Measurements from ENCODE around the gene POLN.

Gene POLN

DNA sequence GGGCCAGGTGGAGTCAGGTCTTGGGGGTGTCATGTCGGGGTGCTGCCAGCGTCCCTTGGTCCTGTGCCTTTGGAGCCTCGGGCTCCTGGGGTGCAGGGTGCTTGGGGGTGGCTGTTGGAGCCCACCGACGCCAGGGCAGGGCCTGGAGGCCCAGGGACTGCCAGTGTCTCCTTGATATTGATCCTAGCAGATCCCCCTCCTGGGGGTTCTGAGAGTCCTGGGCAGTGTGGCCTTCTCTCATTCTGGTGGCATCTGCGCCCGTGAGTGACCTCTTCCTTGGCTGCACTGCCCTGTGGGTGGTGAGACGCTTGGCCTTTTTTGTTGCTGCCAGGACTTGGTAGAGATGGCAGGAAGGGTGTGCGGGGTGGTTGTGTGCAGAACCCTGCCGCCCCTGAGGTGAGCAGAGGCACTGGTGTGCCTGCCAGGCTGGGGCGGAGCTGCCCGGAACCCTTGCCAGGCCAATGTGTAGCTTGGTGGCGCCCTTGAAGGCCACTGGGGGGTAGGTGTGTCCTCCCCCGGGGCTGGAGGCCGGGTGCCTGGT is 175.8 kb downstream of the POLN start:
- in situ Hi-C loops (cut with HindIII; ENCODE audit: low pct_ligation_motif_present, low sequenced_read_pairs): no loop called here
- H3K36me3 ChIP-seq (replicated peaks): no peaks in the 10 kb centered on the region

GRCh38 chr4:2065106-2065930 is 176.6 kb downstream of the POLN start:
- Histone ChIP-seq H3K27me3 (replicated peaks) (peaks cover 7% of the 10 kb centered on the region), H3K36me3 (replicated peaks) (no peaks in the 10 kb centered on the region), H3K4me3 (ENCODE audit: low read depth, low read length) (no peak overlapping the region), H3K27ac (no peak overlapping the region)
- DNase-seq: no peak
- TF ChIP-seq, protein P1, sequence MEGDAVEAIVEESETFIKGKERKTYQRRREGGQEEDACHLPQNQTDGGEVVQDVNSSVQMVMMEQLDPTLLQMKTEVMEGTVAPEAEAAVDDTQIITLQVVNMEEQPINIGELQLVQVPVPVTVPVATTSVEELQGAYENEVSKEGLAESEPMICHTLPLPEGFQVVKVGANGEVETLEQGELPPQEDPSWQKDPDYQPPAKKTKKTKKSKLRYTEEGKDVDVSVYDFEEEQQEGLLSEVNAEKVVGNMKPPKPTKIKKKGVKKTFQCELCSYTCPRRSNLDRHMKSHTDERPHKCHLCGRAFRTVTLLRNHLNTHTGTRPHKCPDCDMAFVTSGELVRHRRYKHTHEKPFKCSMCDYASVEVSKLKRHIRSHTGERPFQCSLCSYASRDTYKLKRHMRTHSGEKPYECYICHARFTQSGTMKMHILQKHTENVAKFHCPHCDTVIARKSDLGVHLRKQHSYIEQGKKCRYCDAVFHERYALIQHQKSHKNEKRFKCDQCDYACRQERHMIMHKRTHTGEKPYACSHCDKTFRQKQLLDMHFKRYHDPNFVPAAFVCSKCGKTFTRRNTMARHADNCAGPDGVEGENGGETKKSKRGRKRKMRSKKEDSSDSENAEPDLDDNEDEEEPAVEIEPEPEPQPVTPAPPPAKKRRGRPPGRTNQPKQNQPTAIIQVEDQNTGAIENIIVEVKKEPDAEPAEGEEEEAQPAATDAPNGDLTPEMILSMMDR (IDR thresholded peaks at IDR 0.05; ENCODE audit: low read depth, low read length, missing control alignments): no peak
- in situ Hi-C loops (cut with HindIII; ENCODE audit: low pct_ligation_motif_present, low sequenced_read_pairs): no loop called here

More for the DNA sequence above, 175.8 kb downstream of the POLN start:
- Histone ChIP-seq H3K27ac (no peak overlapping the region), H3K27me3 (replicated peaks) (peaks cover 1% of the 10 kb centered on the region), H3K4me3 (ENCODE audit: low read depth, low read length) (no peak overlapping the region)
- TF ChIP-seq, protein P1 (IDR thresholded peaks at IDR 0.05; ENCODE audit: low read depth, low read length, missing control alignments): no peak
- DNase-seq: no peak

- no peak for DNase-seq
Measured at GRCh38 chr4:2064276-2064991, 177.5 kb downstream of the POLN start.

GRCh38 chr4:2063557-2064275 is 178.2 kb downstream of the POLN start:
- no peak overlapping the region for H3K27ac ChIP-seq
- H3K36me3 ChIP-seq (replicated peaks): no peaks in the 10 kb centered on the region
- TF ChIP-seq, protein P1 (IDR thresholded peaks at IDR 0.05; ENCODE audit: low read depth, low read length, missing control alignments): no peak
- no peak overlapping the region for H3K4me3 ChIP-seq (ENCODE audit: low read depth, low read length)
- DNase-seq: no peak
- in situ Hi-C loops (cut with HindIII; ENCODE audit: low pct_ligation_motif_present, low sequenced_read_pairs): no loop called here
- peaks cover 14% of the 10 kb centered on the region for H3K27me3 ChIP-seq (replicated peaks)

More at GRCh38 chr4:2064276-2064991, 177.5 kb downstream of the POLN start:
- in situ Hi-C loops (cut with HindIII; ENCODE audit: low pct_ligation_motif_present, low sequenced_read_pairs): no loop called here
- no peaks in the 10 kb centered on the region for H3K36me3 ChIP-seq (replicated peaks)
- TF ChIP-seq, protein P1 (IDR thresholded peaks at IDR 0.05; ENCODE audit: low read depth, low read length, missing control alignments): no peak
- no peak overlapping the region for H3K4me3 ChIP-seq (ENCODE audit: low read depth, low read length)
- H3K27ac ChIP-seq: no peak overlapping the region
- H3K27me3 ChIP-seq (replicated peaks): peaks cover 13% of the 10 kb centered on the region

GRCh38 chr4:2062808-2063524 is 179.0 kb downstream of the POLN start:
- Histone ChIP-seq H3K4me3 (ENCODE audit: low read depth, low read length) (no peak overlapping the region), H3K27me3 (replicated peaks) (peaks cover 20% of the 10 kb centered on the region), H3K27ac (no peak overlapping the region), H3K36me3 (replicated peaks) (no peaks in the 10 kb centered on the region)
- no peak for DNase-seq
- TF ChIP-seq, protein P1 (IDR thresholded peaks at IDR 0.05; ENCODE audit: low read depth, low read length, missing control alignments): no peak
- in situ Hi-C loops (cut with HindIII; ENCODE audit: low pct_ligation_motif_present, low sequenced_read_pairs): no loop called here

Measured in brain microvascular endothelial cell (primary cell).